Activated naive CD4-positive, alpha-beta T cell (primary cell): ENCODE measurements around the gene L3MBTL1.

Experiments used
- DNase-seq, 4 experiments: peaks; one replicate each; lab custom pipeline; 2025; lab: John Stamatoyannopoulos, UW

Gene L3MBTL1

DNA sequence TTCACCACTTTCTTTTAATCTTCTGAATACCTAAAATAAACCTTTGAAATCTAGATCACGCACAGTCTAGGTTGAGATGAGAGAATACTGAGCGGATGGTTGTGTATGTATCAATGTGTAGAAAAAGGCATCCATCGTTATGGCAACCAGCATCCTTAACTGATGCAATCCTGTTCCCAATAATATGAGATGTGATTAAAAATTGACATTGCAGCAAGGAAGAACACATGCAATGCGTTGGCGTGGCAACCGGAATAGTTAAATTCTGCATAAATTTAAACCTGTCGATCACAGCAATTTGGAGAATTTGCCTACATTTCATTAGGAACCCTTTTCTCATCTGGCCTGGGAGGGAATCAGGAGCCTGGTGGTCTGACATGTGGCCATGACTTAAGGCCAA, 1.3 kb upstream of the L3MBTL1 start:
- no peak for DNase-seq

DNA sequence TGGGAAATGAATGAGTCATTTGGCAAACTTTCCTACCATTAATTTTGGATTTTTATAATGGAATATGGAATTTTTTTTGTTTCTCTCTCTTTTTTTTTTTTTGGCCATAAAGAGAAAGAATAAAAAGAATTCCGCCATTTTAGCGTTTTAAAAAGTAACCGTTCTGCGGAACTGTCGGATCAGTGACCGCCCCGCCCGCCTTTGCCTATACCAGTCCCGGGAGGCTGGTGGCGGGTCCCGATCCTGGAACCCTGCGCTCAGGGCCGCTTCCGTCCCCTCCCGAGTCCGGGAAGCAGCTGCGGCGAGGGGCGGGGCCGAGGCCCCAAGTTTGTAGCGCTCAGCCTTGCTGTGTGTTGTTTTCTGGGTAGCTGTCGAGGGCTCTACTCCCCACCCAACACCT, 609 bp downstream of the L3MBTL1 start:
- DNase-seq: no peak

- no peak for DNase-seq
These were observed 1.1 kb downstream of the L3MBTL1 start for GRCh38 chr20:43508604-43509040.

GRCh38 chr20:43511879-43512278, 4.4 kb downstream of the L3MBTL1 start:
- no peak for DNase-seq

DNA sequence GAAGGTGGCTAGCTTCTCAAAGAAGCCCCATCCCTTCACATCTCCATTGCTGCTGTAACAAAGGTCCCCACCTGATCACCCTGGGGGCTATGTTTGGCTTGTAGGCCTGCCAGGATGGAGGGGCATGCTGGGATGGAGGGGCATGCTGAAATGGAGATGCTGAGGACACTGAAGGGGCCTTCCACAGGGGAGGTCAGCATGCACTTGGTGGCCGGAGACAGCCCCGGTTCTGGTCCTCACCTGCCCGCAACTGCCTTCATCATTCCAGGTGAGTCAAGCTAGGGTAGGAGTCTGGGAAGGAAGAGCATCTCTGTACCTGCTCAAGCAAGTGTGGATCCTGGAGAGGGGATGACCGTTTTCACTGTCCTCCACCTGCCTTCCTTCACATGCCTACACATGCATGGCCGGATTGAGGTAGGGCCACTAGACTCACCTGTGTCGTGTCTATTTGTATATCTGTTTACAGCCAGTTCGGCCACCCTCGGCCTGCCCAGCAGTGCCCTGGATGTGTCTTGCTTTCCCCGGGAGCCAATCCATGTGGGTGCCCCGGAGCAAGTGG, 6.0 kb downstream of the L3MBTL1 start:
- no peak for DNase-seq

DNA sequence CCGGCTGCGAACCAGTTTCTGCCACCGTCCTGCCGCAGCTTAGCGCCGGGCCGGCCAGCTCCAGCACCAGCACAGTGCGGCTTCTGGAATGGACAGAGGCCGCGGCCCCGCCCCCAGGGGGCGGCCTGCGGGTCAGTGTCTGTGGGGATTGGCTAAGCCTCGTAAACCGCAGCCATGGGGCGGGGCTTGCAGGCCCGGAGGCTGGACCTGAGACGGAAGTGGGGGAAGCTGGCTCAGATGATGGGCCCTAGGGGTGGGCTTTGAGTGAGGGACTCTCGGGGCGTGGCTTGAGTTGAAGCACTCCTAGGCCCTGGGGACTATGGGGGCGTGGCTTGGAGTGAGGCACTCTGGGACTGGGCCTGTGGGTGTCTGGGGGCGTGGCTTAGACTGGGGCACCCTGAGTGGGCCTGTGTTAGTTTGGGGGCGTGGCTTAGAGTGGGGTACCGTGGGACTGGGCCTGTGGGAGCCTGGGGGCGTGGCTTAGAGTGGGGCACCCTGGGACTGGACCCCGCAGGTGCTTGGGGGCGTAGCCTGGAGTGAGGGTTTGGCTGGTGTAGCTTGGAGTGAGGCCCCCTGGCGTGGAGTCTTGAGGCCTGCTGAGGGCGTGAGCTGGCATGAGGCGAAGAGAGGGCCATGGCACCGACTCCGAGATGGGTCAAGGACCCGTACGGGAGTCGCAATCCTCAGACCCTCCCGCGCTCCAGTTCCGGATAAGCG, 6.6 kb downstream of the L3MBTL1 start:
- peak; percentile 51 to 84 (median 76) for DNase-seq

GRCh38 chr20:43514648-43514999, 7.1 kb downstream of the L3MBTL1 start:
- DNase-seq: peak in 1 of 4 experiments; percentile 40

DNA sequence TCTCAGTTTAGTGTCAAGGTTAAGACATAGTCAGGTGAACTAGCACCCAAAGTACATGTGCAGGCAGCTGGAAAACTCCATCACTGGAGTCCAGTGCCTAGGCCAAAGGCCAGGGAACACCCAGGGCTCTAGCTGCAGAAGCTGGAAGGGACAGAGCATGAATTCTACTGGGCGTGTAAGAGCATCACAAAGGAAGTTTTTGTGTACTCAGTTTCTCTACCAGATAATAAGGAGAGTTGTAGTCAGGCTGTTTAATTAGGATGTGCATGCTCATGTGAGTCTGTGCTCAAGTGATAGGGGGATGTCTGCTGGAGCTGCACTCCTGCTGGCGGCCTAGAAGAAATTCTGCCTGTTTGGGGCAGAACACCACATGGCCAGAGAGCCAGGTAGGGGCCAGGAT, 8.1 kb downstream of the L3MBTL1 start:
- DNase-seq: no peak

- no peak for DNase-seq
These were observed 8.8 kb downstream of the L3MBTL1 start for GRCh38 chr20:43516251-43516824.

DNA sequence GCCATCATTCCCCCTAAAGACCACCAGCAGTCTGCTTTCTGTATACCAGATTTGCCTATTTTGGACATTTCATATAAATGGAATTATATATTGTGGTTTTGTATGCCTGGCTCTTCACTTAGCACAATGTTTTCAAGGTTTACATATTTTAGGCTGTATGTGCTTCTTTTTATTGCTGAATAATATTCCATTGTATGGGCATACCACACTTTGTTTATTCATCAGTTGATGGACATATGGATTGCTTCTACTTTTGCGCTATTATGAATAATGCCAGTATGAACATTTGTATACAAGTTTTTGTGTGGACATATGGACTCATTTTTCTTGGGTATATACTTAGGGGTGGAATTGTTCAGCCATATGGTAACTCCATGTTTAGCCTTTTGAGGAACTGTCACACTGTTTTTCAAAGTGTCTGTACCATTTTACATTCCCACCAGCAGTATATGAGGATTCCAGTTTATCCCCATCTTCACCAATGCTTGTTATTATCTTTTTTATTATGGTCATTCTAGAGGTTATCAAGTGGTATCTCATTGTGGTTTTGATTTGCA, 12.7 kb downstream of the L3MBTL1 start:
- DNase-seq: no peak

- DNase-seq: no peak
These were observed 17.5 kb downstream of the L3MBTL1 start for GRCh38 chr20:43525021-43525420.

DNA sequence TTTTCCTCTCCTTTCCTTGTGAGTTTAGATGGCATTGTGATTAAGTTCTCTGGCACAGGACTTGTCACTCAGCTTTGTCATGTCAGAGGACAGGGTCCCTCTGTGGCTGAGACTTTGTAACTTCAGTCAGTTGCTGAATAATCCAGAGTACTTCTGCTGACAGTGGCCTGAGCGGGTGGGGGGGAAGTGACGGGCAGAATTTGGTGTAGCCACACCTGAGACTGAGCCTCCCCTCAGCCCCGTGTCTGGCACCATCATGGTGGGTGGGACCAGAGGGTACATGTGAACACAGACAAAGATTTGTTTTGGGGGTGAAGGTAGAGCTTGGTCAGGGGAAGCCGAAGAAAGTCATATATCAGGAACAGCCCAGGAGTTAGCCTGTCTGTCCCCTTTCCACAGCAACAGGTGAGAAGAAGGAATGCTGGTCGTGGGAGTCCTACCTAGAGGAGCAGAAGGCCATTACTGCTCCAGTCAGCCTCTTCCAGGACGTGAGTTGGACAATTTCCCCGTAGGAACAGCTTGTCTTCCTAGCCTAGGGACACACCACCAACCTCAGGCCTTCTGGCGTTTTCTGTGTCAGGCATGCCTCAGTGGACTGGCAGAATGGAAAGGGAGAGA, 20.9 kb downstream of the L3MBTL1 start:
- DNase-seq: no peak

- DNase-seq: no peak
These were observed 21.6 kb downstream of the L3MBTL1 start for GRCh38 chr20:43529051-43529450.

DNA sequence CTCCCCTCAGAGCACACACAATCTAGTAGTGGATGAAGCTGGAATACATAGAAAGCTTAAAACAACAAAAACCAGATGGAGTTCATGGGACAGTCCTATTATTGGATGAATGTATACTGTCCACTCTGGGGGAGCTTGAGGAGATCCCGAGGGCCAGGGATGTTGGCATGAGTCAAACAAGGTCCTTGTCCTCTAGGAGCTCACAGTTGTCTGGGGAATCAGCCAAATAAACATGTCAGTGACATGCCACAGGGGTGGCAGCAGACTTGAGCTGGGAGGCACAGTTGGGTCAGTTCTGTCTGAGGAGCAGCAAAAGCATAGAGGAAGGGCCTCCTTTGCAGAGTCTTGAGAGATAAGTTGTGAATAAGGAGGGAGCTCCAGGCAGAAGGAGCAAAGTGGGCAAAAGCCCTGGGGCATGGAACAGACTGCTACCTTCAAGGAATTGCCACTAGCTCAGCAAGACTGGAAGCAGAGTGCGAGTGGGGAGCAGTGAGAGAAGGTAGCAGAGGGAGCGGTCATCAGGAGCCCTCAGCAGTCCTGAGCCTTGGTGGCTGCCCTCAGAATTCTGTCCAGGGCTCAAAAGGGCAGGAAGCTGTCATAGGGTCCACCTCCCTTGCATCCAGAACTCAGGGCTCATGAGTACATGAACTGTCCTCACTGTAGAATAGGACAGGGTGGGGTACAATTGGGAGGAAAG, 22.1 kb downstream of the L3MBTL1 start:
- no peak for DNase-seq

GRCh38 chr20:43530321-43531090, 23.0 kb downstream of the L3MBTL1 start:
- no peak for DNase-seq

GRCh38 chr20:43531091-43531443, 23.6 kb downstream of the L3MBTL1 start:
- DNase-seq: no peak

GRCh38 chr20:43532416-43533055, 25.0 kb downstream of the L3MBTL1 start:
- no peak for DNase-seq

DNA sequence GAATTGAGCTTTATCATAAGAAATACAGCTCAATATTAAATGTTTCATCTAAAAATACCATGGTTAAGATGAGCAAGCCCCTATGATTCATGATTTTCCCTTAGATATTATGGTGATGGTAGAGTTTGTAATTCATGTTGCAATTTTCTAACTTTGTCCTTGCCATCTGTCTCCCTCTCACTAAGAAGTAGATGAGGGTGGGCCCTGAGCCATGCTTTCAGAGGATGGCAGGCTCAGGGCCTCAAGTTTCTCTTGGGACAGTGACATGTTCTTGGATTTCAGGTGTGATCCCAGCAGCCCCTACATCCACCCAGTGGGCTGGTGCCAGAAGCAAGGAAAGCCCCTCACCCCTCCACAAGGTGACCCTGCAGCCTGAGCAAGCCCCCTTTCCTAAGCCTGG, 25.6 kb downstream of the L3MBTL1 start:
- DNase-seq: no peak

- DNase-seq: no peak
These were observed 26.5 kb downstream of the L3MBTL1 start for GRCh38 chr20:43534016-43534415.

DNA sequence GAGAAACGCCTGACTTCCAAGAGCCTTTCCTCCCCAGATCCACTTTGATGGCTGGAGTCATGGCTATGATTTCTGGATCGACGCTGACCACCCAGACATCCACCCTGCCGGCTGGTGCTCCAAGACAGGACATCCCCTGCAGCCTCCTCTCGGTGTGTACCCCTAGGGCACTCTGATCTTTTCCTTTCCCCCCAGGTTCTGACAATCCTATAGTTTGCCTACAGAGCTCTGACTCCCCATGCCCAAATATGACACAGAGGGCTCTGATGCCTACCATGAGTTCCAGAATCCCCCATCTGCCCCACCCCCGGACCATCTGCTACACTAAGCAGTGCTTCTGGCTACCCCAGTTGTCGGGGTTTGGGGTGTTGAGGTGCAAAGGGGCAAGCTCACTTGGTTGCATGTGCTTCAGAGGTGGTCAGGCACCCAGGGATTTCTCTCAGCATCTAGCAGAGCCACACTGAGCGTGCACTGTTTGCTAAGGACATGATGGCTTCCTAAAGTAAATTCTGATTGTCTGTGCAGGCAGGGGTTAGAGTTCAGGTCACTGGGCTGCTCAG, 27.4 kb downstream of the L3MBTL1 start:
- DNase-seq: no peak
